ENCODE measurements around the gene TMEM60. TPM values are rescaled to one million over a fixed set of nuclear protein-coding genes. Genes with fewer than 3 reads are reported as not detected.

The TMEM60 gene
- total and polyA plus RNA-seq, 2 of the 8 experiments (the other 6 are each of a cell fraction or from before 2014, with no cell fraction given): 22.1 to 29.2 TPM

GRCh38 chr7:77760809-77761453 lies 37.3 kb downstream of the TMEM60 start:
- Histone ChIP-seq H3K4ac (replicated peaks; ENCODE audit: insufficient read length, low read depth, low read length) (no peak overlapping the region), H3K56ac (replicated peaks; ENCODE audit: insufficient read length, low read depth, low read length) (no peak overlapping the region), H3K27ac (ENCODE audit: low read depth, low read length) (no peak overlapping the region), H3K14ac (ENCODE audit: insufficient read length) (no peak overlapping the region), H2BK120ac (replicated peaks; ENCODE audit: low read depth, low read length) (no peak overlapping the region), H3K18ac (ENCODE audit: extremely low read depth, low read length) (no peak overlapping the region), H2BK12ac (ENCODE audit: low read depth, low read length) (no peak overlapping the region), H4K8ac (ENCODE audit: extremely low read depth, insufficient read depth, low read length) (no peak overlapping the region), H3K4me1 (replicated peaks in 1 of 4; ENCODE audit: control insufficient read depth in 3 of 4, insufficient read depth in 4 of 4, low read length in 3 of 4) (no peaks in the 10 kb centered on the region), H3K36me3 (ENCODE audit: control insufficient read depth in 2 of 4, insufficient read depth in 4 of 4, low read length in 3 of 4) (no peaks in the 10 kb centered on the region), H3K23me2 (ENCODE audit: low read depth, low read length) (no peaks in the 10 kb centered on the region), H4K91ac (replicated peaks; ENCODE audit: insufficient read length, low read length) (no peak overlapping the region), H3K79me2 (ENCODE audit: control insufficient read depth in 1 of 2, insufficient read depth in 2 of 2, low read length in 2 of 2) (peaks cover 0 to 41% of the 10 kb centered on the region in 2 experiments; a peak in 2 of 4 replicates), H2BK15ac (ENCODE audit: low read length) (no peak overlapping the region), H2BK20ac (ENCODE audit: low read length) (no peak overlapping the region), H3K4me2 (ENCODE audit: insufficient read depth in 1 of 2, low read depth in 2 of 2, low read length in 2 of 2) (no peak overlapping the region), H3K23ac (ENCODE audit: insufficient read length) (no peak overlapping the region), H2BK5ac (ENCODE audit: low read depth, low read length) (no peak overlapping the region), H3K79me1 (ENCODE audit: low read depth, low read length) (no peaks in the 10 kb centered on the region), H3K4me3 (ENCODE audit: extremely low read depth in 1 of 4, insufficient read depth in 2 of 4, low read depth in 3 of 4, low read length in 4 of 4) (no peak overlapping the region), H2AK5ac (ENCODE audit: low read depth, low read length) (no peak overlapping the region), H4K20me1 (replicated peaks in 1 of 2; ENCODE audit: control insufficient read depth in 1 of 2, insufficient read depth in 2 of 2, low read length in 2 of 2) (peaks cover 0 to 4% of the 10 kb centered on the region in 2 experiments), H2AFZ (ENCODE audit: low read length) (no peak overlapping the region), H4K5ac (ENCODE audit: insufficient read length, low read depth, low read length) (no peak overlapping the region), H3K9me3 (ENCODE audit: insufficient read depth in 2 of 2, low read depth in 1 of 2, low read length in 1 of 2) (no peaks in the 10 kb centered on the region), H3K27me3 (replicated peaks in 1 of 4; ENCODE audit: control insufficient read depth in 3 of 4, extremely low read depth in 1 of 4, insufficient read depth in 3 of 4, low read length in 3 of 4) (no peaks in the 10 kb centered on the region), H3K9ac (replicated peaks in 1 of 4; ENCODE audit: extremely low read depth in 1 of 4, low read depth in 3 of 4, low read length in 3 of 4) (no peak overlapping the region)
- CTCF ChIA-PET (ENCODE audit: partially characterized antibody): interaction anchor here (0.6 to 3.7 kb wide), 9 partner anchors 13 to 332 kb away, joined by 3 to 48 read pairs (median 5); no protein-coding TSS in a partner anchor
- WGBS, 2 experiments (ENCODE audit: extremely low coverage in 1 of 2, insufficient coverage in 1 of 2, insufficient read length in 1 of 2, insufficient replicate concordance in 2 of 2, low coverage in 1 of 2, low lambda C conversion rate in 2 of 2, missing lambda C conversion rate in 1 of 2): 88% methylated on average over 10 of the region's 10 CpGs; no CpG with 5 or more reads in 1 of the 2 experiments
- FAIRE-seq (no peak), DNase-seq (ENCODE audit: low read depth in 1 of 2, low spot score in 2 of 2) (no peak)
- POLR2A ChIA-PET (ENCODE audit: partially characterized antibody): no interaction called here
- TF ChIP-seq BCL11A (IDR thresholded peaks at IDR 0.05; ENCODE audit: low read depth in 2 of 2, low read length in 2 of 2) (no peak), CBX8 (IDR thresholded peaks at IDR 0.05; ENCODE audit: borderline replicate concordance, low read depth, low read length) (no peak), YY1 (IDR thresholded peaks at IDR 0.05; ENCODE audit: low read depth, low read length) (no peak), SP2 (IDR thresholded peaks at IDR 0.05; ENCODE audit: low read length) (no peak), GABPA (IDR thresholded peaks at IDR 0.05; ENCODE audit: borderline replicate concordance, insufficient read depth, low read length) (no peak), JUN (IDR thresholded peaks at IDR 0.05; ENCODE audit: low read depth, low read length) (no peak), RBBP5 (IDR thresholded peaks at IDR 0.05; ENCODE audit: borderline replicate concordance, low read depth, low read length) (no peak)
- TF ChIP-seq, protein P1, sequence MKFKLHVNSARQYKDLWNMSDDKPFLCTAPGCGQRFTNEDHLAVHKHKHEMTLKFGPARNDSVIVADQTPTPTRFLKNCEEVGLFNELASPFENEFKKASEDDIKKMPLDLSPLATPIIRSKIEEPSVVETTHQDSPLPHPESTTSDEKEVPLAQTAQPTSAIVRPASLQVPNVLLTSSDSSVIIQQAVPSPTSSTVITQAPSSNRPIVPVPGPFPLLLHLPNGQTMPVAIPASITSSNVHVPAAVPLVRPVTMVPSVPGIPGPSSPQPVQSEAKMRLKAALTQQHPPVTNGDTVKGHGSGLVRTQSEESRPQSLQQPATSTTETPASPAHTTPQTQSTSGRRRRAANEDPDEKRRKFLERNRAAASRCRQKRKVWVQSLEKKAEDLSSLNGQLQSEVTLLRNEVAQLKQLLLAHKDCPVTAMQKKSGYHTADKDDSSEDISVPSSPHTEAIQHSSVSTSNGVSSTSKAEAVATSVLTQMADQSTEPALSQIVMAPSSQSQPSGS (IDR thresholded peaks at IDR 0.05; ENCODE audit: low read length): no peak
- TF ChIP-seq, protein P2, sequence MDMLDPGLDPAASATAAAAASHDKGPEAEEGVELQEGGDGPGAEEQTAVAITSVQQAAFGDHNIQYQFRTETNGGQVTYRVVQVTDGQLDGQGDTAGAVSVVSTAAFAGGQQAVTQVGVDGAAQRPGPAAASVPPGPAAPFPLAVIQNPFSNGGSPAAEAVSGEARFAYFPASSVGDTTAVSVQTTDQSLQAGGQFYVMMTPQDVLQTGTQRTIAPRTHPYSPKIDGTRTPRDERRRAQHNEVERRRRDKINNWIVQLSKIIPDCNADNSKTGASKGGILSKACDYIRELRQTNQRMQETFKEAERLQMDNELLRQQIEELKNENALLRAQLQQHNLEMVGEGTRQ (IDR thresholded peaks at IDR 0.05; ENCODE audit: low read length): no peak
- TF ChIP-seq, protein P3, sequence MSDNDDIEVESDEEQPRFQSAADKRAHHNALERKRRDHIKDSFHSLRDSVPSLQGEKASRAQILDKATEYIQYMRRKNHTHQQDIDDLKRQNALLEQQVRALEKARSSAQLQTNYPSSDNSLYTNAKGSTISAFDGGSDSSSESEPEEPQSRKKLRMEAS (IDR thresholded peaks at IDR 0.05): no peak
